ENCODE data around the gene LYPLA2.

DNA sequence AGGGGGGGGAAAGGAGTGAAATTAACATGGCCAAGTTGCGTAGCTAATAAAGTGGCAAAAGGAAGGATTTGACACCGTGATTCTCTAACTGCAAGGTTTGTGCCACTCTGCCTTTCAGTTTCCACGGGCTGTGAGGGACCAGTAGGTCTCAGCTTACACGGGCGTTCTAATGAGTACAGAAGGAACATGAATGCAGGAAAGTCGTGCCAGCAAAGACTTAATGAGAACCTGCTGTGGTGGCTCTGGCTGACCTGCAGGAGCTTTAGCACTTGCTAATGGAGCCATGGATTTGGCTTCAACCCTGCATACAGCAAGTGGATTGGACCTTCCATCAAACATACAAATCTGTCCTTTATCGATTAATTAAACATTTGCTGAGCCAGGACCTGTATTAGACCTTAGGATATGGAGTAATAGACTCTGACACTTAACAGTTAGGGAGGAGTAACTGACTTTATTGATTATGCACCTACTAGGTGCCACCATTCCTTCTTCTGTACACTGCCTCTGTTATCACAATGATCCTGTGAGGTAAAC lies 27.8 kb upstream of the LYPLA2 start:
- TF ChIP-seq POLR2AphosphoS5 (IDR thresholded peaks at IDR 0.05; ENCODE audit: borderline replicate concordance, low read depth, low read length) (no peak), EZH2 (IDR thresholded peaks at IDR 0.05) (no peak)

Data from SK-N-MC (cell line).